Keratinocyte (primary cell): ENCODE results near the gene FBXL17. TPM values are rescaled to one million over a fixed set of nuclear protein-coding genes. Genes with fewer than 3 reads are reported as not detected.

Experiments used
- DNase-seq: peaks from one replicate; pipeline ENCODE4 v3.0.0-alpha.2; 2011; ENCODE audit warnings: low read depth, missing footprints, low spot score
- FAIRE-seq: peaks from 2 replicates; lab custom pipeline; 2011; peaks lifted over from hg19 to GRCh38; lab: Jason Lieb, UNC
- H2AFZ ChIP-seq: 2 replicates; pipeline ENCODE4 v1.6.0; 2012; ENCODE audit warnings: low read length, control low read depth, inconsistent platforms; ENCODE audit not compliant: control insufficient read depth
- H3K27ac ChIP-seq: 2 replicates; pipeline ENCODE4 v1.5.1; 2011; ENCODE audit warnings: low read length; ENCODE audit not compliant: control insufficient read depth, insufficient read depth
- H3K27me3 ChIP-seq: 3 replicates; pipeline ENCODE4 v1.6.0; 2011; ENCODE audit warnings: low read length; ENCODE audit not compliant: control insufficient read depth, insufficient read depth; ENCODE audit errors: extremely low read depth
- H3K36me3 ChIP-seq, 2 experiments: 2 replicates in 1 of 2; 3 replicates in 1 of 2; pipeline ENCODE4 v1.5.1; 2011; ENCODE audit warnings: low read length in 2 of 2, mild to moderate bottlenecking in 1 of 2; ENCODE audit not compliant: control insufficient read depth in 2 of 2, insufficient read depth in 2 of 2; ENCODE audit errors: extremely low read depth in 1 of 2
- H3K4me1 ChIP-seq: 3 replicates; pipeline ENCODE4 v1.5.1; 2011; ENCODE audit warnings: low read length; ENCODE audit not compliant: control insufficient read depth, insufficient read depth; ENCODE audit errors: extremely low read depth
- H3K4me2 ChIP-seq: 3 replicates; pipeline ENCODE4 v1.6.0; 2011; ENCODE audit warnings: low read depth, low read length; ENCODE audit not compliant: control insufficient read depth, insufficient read depth; ENCODE audit errors: extremely low read depth
- H3K4me3 ChIP-seq, 3 experiments: fragments of 200-600 bp in 1 of 3; sonication (generic) in 1 of 3; 2 replicates in 2 of 3; 3 replicates in 1 of 3; pipeline ENCODE4 v1.5.1; 2011 to 2016; ENCODE audit warnings: low read length in 3 of 3, mild to moderate bottlenecking in 3 of 3, control low read depth in 2 of 3, inconsistent platforms in 1 of 3, low read depth in 1 of 3, mixed read lengths in 1 of 3, mixed run types in 1 of 3, moderate library complexity in 1 of 3; ENCODE audit not compliant: control insufficient read depth in 2 of 3, insufficient read depth in 2 of 3; ENCODE audit errors: extremely low read depth in 1 of 3
- H3K79me2 ChIP-seq: 2 replicates; pipeline ENCODE4 v1.6.0; 2012; ENCODE audit warnings: low read length; ENCODE audit not compliant: control insufficient read depth, insufficient read depth
- H3K9ac ChIP-seq: 3 replicates; pipeline ENCODE4 v1.6.0; 2011; ENCODE audit warnings: low read length; ENCODE audit not compliant: control insufficient read depth, insufficient read depth; ENCODE audit errors: extremely low read depth
- H3K9me1 ChIP-seq: 3 replicates; pipeline ENCODE4 v1.6.0; 2011; ENCODE audit warnings: low read length; ENCODE audit not compliant: control insufficient read depth, insufficient read depth; ENCODE audit errors: extremely low read depth
- H3K9me3 ChIP-seq: 2 replicates; pipeline ENCODE4 v1.5.1; 2012; ENCODE audit warnings: low read depth, low read length; ENCODE audit not compliant: control insufficient read depth
- H4K20me1 ChIP-seq: 3 replicates; pipeline ENCODE4 v1.6.0; 2011; ENCODE audit warnings: low read length; ENCODE audit not compliant: control insufficient read depth, insufficient read depth; ENCODE audit errors: extremely low read depth
- CTCF ChIP-seq, 3 experiments: IDR thresholded peaks in 1 of 3; conservative IDR thresholded peaks in 1 of 3; optimal IDR thresholded peaks in 1 of 3; 2 replicates in 2 of 3; 3 replicates in 1 of 3; pipeline versions ENCODE3 to v1.5.1; 2011; ENCODE audit warnings: low read length in 3 of 3, mild to moderate bottlenecking in 3 of 3, moderate library complexity in 2 of 3, control low read depth in 1 of 3, inconsistent platforms in 1 of 3; ENCODE audit not compliant: insufficient read depth in 2 of 3; ENCODE audit errors: extremely low read depth in 1 of 3
- EZH2 ChIP-seq: IDR thresholded peaks from one replicate; pipeline ENCODE4 v1.6.1; 2012; ENCODE audit warnings: inconsistent platforms, mild to moderate bottlenecking, low read length, moderate library complexity
- dilution Hi-C: fragments of 300-500 bp; cut with MboI; formaldehyde crosslinking; loops from one replicate; pipeline ENCODE4 v1.7.0; 2020; ENCODE audit warnings: low sequenced_read_pairs; ENCODE audit not compliant: extremely low pct_ligation_motif_present
- polyA plus RNA-seq, 5 experiments: library from polyadenylated mRNA; depleted of rRNA in 3 of 5; stranded (reverse) in 3 of 5; stranded (forward) in 1 of 5; unstranded in 1 of 5; fragments of >200 nt; gene quantifications; 1 replicate in 1 of 5; 2 replicates in 3 of 5; 3 replicates in 1 of 5; pipeline versions ENCODE4 v1.2.1 to v1.2.3, GENCODE V29; 2011 to 2012; ENCODE audit warnings: missing spikeins in 2 of 5, low read depth in 1 of 5, low replicate concordance in 1 of 5

Gene FBXL17
- polyA plus RNA-seq, 1 donor (not counting 4 experiments of a cell fraction or from before 2014, with no cell fraction given): 5.7 TPM

GRCh38 chr5:107958432-107958831, 423.5 kb downstream of the FBXL17 start:
- no peaks in the 10 kb centered on the region for H3K79me2 ChIP-seq
- no peak overlapping the region for H2AFZ ChIP-seq
- no peak overlapping the region for H3K4me3 ChIP-seq
- H3K4me1 ChIP-seq: no peaks in the 10 kb centered on the region
- H3K27ac ChIP-seq: no peak overlapping the region
- no peaks in the 10 kb centered on the region for H3K9me1 ChIP-seq
- no peak overlapping the region for H3K9ac ChIP-seq
- dilution Hi-C loops: no loop called here
- FAIRE-seq: no peak
- no peak for TF ChIP-seq EZH2
- no peak for TF ChIP-seq CTCF (optimal IDR thresholded peaks at IDR 0.05 in 1 of 3, IDR thresholded peaks at IDR 0.05 in 1 of 3, conservative IDR thresholded peaks at IDR 0.05 in 1 of 3; ENCODE audit: extremely low read depth in 1 of 3, insufficient read depth in 2 of 3, low read length in 3 of 3)
- no peak overlapping the region for H3K4me2 ChIP-seq
- no peaks in the 10 kb centered on the region for H3K27me3 ChIP-seq
- H4K20me1 ChIP-seq: no peaks in the 10 kb centered on the region
- no peaks in the 10 kb centered on the region for H3K9me3 ChIP-seq
- no peaks in the 10 kb centered on the region for H3K36me3 ChIP-seq
- no peak for DNase-seq

DNA sequence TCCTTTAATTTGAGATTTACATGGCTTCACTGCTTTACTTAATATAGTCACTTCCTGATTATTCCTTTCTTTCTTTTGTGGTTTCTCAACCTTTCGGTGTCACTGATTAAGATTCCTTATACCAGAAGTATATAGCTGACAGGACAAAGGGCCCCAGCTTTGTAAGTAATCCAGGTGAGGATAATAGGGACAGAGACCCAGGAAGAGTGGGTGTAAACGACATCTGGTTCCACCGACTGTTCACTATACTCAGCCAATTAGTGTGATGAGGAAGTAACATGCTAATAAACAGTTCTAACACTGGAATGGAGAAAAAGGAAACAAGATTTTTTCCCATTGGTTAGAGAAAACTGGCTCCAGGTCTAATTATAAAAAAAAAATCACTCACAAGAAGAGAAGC, 424.8 kb downstream of the FBXL17 start:
- DNase-seq (no peak), FAIRE-seq (no peak)
- Histone ChIP-seq H3K9ac (no peak overlapping the region), H3K27ac (no peak overlapping the region), H3K9me1 (no peaks in the 10 kb centered on the region), H3K9me3 (no peaks in the 10 kb centered on the region), H3K36me3 (no peaks in the 10 kb centered on the region), H3K27me3 (no peaks in the 10 kb centered on the region), H2AFZ (no peak overlapping the region), H3K79me2 (no peaks in the 10 kb centered on the region), H4K20me1 (no peaks in the 10 kb centered on the region), H3K4me3 (no peak overlapping the region), H3K4me1 (no peaks in the 10 kb centered on the region), H3K4me2 (no peak overlapping the region)
- TF ChIP-seq CTCF (optimal IDR thresholded peaks at IDR 0.05 in 1 of 3, IDR thresholded peaks at IDR 0.05 in 1 of 3, conservative IDR thresholded peaks at IDR 0.05 in 1 of 3; ENCODE audit: extremely low read depth in 1 of 3, insufficient read depth in 2 of 3, low read length in 3 of 3) (no peak), EZH2 (no peak)
- dilution Hi-C loops: no loop called here
